Pulmonary artery endothelial cell (primary cell): ENCODE measurements around the gene CELA2B. TPM values are rescaled to one million over a fixed set of nuclear protein-coding genes. Genes with fewer than 3 reads are reported as not detected.
"Not testable (repeated sequence)": the region's sequence is repeated elsewhere in the genome, so short reads cannot be mapped to it uniquely, and the experiment has no call there.

Source experiments
- DNase-seq: peaks from one replicate; pipeline ENCODE4 v3.0.0-alpha.2; 2011; ENCODE audit warnings: low read depth, low spot score
- total RNA-seq: library from RNA; depleted of rRNA; stranded (reverse); fragments of >200 nt; gene quantifications from 2 replicates; pipeline ENCODE4 v1.2.3, GENCODE V29; 2014

CELA2B gene
- not detected in 2 replicates for total RNA-seq

GRCh38 chr1:15475752-15476314, at the start of gene CELA2B:
Gene CELA2B, plus strand, starts transcription at chr1:15476104. Its CDS starts 22 bp downstream, at chr1:15476126.
- DNase-seq: no peak

DNA sequence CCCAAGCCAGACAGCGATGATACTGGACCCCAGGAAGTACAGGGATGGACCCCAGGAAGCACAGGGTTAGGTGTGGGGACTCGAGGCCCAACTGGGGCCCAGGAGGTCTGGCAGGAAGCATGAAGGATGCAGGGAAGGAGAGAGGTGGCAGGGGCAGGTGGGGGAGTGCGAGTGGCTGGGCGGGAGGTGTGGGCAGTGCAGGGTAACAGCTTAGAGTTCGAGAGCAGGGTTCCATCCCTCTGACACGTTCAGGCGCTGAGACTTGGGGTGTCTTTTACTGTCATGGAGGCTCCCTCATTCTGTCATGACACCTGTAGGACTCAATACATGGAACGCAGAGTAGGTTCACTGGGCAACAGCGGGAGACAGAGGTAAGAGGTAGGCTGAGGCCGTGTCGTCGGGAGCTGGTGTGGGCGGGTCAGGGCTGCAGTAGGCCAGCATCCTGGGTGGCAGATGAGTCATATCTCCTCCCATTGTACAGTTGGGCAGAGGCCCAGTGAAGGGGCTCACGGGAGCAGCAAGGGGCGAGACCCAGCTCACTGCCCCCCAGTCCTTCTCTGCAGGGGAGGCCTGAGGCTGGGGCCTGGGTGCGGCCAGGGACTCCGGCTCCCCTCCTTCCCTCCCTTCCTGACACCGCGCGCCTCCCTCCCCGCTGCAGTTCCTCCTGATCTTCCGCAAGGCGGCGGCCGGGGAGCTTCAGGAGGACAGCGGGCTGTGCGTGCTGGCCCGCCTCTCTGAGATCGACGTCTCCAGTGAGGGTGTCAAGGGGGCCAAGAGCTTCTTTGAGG, 49.2 kb upstream of the CELA2B start:
- DNase-seq: no peak

GRCh38 chr1:15427280-15427666, 48.6 kb upstream of the CELA2B start:
- no peak for DNase-seq

DNA sequence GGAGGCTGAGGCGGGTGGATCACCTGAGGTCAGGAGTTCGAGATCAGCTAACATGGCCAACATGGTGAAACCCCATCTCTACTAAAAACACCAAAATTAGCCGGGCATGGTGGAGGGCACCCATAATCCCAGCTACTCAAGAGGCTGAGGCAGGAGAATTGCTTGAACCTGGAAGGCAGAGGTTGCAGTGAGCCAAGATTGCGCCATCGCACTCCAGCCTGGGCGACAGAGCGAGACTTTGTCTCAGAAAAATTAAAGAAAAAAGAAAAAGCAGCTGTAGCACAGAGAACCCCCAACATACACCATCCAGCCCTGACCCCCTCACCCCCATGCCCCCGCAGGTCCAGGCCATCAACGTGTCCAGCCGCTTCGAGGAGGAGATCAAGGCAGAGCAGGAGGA, 47.7 kb upstream of the CELA2B start:
- not testable (repeated sequence) for DNase-seq

DNA sequence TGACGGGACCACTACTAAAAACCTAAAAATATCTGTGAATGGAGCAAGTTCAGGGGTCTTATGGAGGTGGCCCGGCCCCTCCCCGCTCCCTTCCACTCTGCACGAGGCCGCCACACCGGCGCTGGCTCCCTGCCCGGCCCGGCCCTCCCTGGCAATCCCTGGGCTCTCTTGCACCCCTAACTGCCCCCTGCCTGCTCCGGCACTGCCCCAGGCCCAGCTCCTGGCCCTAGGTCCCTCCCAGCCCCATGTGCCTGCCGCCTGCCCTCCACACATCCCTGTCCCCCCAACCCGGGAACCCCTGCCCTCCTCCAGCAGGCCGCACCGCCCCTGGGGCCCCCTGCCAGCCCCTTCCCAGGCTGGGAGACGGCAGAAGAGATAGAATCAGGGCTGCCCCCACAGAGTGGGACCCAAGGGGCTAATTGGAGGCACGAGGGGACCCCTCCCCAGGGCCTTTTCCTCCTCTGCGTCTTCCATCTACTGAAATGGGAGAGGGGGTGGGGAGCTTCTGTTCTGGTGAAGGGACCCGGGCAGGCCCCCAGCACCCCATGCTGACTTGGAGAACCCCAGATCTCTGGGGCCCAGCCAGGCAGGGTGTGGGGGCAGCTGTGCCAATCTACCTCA, 47.0 kb upstream of the CELA2B start:
- no peak for DNase-seq

- DNase-seq: no peak
Observed at GRCh38 chr1:15429701-15430149, 46.2 kb upstream of the CELA2B start.

DNA sequence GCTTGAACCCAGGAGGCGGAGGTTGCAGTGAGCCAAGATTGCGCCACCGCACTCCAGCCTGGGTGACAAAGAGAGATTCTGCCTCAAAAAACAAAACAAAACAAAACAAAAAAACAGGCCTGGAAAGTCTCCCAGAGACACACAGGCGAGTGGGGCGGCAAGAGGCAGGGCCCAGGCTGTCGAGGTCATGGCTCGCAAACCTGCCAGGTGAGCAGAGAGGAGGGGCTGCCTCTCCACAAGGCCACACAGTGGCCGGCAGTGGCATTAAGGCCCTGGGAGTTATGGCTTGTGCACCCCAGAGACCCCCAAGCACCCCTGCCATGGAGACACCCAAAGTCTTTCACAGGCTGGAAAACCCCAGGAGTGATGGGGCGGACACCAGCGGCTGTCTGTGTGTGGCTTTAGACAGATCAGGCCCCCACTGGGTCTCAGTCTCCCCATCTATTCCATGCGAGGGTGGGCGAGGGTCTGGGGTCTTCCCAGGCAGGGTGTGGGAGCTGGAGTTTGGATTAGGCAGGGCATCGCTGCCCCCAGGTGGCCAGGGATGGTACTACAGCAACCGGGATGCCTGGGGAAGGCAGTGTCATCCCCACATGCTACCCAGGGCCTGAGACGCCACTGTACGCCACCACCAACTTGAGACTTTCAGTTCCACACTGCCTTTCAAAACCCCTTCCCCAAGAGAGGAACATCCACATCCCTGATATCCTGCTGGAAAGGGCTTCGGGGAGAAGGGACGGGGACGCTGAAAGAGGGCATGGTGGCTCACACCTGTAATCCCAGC, 44.9 kb upstream of the CELA2B start:
- DNase-seq: no peak

DNA sequence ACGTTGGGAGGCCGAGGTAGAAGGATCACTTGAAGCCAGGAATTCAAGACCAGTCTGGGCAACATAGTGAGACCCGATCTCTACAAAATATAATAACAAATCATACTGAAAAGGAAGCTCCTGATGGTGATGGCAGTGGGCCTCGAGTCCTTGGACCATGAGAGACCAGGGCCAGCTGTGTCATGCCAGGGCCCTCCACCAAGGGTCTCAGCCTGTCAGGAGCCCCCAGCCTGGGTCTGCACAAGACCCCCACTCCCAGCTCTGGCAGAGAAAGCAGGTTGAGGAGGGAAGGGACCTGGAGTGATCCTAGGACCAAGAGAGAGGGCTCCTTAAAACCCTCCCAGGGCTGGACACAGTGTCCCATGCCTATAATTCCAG, 44.3 kb upstream of the CELA2B start:
- no peak for DNase-seq

- no peak for DNase-seq
Observed at GRCh38 chr1:15432324-15432723, 43.6 kb upstream of the CELA2B start.

DNA sequence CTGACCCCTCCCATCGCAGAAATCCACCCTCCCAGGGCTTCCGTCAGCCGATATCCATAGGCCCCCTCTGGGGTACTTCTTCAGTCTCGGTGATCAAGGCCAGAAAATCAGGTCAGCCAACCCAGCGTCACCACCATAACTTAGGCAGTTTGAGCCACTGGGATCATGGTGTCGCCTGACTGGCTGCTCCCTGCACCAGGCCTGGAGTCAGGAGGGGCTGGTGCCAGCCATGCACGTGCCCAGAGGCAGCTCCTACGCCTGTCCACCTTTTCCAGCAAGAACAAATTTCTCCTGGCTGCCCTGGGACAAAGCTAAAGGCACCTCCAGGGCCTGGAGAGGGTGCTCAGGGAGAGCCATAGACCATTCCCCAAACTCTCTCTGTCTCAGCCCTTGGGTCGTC, 42.4 kb upstream of the CELA2B start:
- no peak for DNase-seq

GRCh38 chr1:15434739-15435138, 41.2 kb upstream of the CELA2B start:
- DNase-seq: not testable (repeated sequence)

GRCh38 chr1:15435239-15436077, 40.4 kb upstream of the CELA2B start:
- no peak for DNase-seq

- DNase-seq: no peak
Observed at GRCh38 chr1:15436881-15437442, 38.9 kb upstream of the CELA2B start.

GRCh38 chr1:15439325-15439724, 36.6 kb upstream of the CELA2B start:
- no peak for DNase-seq

GRCh38 chr1:15440357-15440756, 35.5 kb upstream of the CELA2B start:
- DNase-seq: no peak

- DNase-seq: no peak
Observed at GRCh38 chr1:15441247-15441646, 34.7 kb upstream of the CELA2B start.

GRCh38 chr1:15442119-15442518, 33.8 kb upstream of the CELA2B start:
- no peak for DNase-seq

DNA sequence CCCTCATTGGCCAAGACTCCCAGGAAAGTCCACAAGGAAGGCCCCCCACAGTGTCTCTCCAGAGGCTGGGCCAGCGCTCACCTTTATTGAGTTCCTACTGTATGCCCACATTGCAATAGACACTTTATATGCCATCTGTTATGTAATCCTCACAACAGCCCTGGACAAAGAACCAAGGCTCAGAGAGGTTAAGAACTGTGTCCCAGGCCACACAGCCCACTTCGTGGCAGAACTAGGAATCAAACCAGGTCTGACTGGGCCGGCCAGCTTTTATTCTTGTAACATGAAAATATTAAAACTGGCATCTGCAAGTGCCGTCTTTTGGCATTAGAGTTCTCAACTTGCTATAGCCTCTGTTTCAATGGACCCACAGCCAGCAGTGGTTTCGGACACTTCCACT, 33.1 kb upstream of the CELA2B start:
- DNase-seq: no peak

DNA sequence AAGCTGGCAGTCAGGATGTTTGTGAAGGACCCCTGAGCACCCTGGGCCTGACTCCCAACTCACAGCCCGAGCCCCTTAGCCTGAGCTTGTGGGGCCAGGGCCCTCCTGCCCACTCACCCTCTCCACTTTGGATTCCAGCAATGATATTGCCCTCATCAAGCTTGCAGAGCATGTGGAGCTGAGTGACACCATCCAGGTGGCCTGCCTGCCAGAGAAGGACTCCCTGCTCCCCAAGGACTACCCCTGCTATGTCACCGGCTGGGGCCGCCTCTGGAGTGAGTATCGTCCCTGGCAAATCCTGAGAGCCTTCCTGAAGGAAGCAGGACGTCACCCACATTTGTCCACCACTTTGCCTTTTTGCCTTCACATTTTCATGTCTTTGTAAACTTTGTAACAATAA, 32.6 kb upstream of the CELA2B start:
- DNase-seq: no peak

GRCh38 chr1:15444468-15445389, 31.2 kb upstream of the CELA2B start:
- no peak for DNase-seq
